H1 (cell line): ENCODE data around the gene OR2L2.

ENCODE experiments used
- EGR1 ChIP-seq: IDR thresholded peaks from 2 replicates; pipeline ENCODE4 v1.6.1; 2011; ENCODE audit warnings: low read depth, low read length, borderline replicate concordance
- HDAC2 ChIP-seq, 2 experiments: fragments of 300-600 bp in 1 of 2; sonication (generic) in 1 of 2; IDR thresholded peaks; 2 replicates each; pipeline ENCODE4 v1.6.1; 2011 to 2012; ENCODE audit warnings: low read depth in 2 of 2, low read length in 2 of 2, mild to moderate bottlenecking in 2 of 2, moderate library complexity in 2 of 2, borderline replicate concordance in 1 of 2, inconsistent platforms in 1 of 2
- POLR2A ChIP-seq, 2 experiments: IDR thresholded peaks; 1 replicate in 1 of 2; 2 replicates in 1 of 2; pipeline ENCODE4 v1.6.1; 2011; ENCODE audit warnings: low read depth in 2 of 2, low read length in 2 of 2, mild to moderate bottlenecking in 2 of 2; ENCODE audit errors: control extremely low read depth in 1 of 2
- POLR2AphosphoS5 ChIP-seq: IDR thresholded peaks from 2 replicates; pipeline ENCODE4 v1.6.1; 2011; ENCODE audit warnings: low read depth, low read length
- RAD21 ChIP-seq, 2 experiments: IDR thresholded peaks in 1 of 2; conservative IDR thresholded peaks in 1 of 2; 2 replicates each; pipeline ENCODE4 v1.6.1; 2011; ENCODE audit warnings: low read depth in 2 of 2, low read length in 2 of 2, improper control_type of control experiment in 1 of 2, inconsistent platforms in 1 of 2, mild to moderate bottlenecking in 1 of 2, moderate library complexity in 1 of 2
- SIN3A ChIP-seq, 2 experiments: IDR thresholded peaks in 1 of 2; conservative IDR thresholded peaks in 1 of 2; 2 replicates each; pipeline ENCODE4 v1.6.1; 2011 to 2012; ENCODE audit warnings: low read length in 2 of 2, improper control_type of control experiment in 1 of 2, low read depth in 1 of 2, mild to moderate bottlenecking in 1 of 2
- SP1 ChIP-seq: IDR thresholded peaks from 2 replicates; pipeline ENCODE4 v1.6.1; 2011; ENCODE audit warnings: low read depth, low read length
- SUZ12 ChIP-seq: fragments of 200-600 bp; sonication (generic); IDR thresholded peaks from 2 replicates; pipeline ENCODE4 v1.6.1; 2012; ENCODE audit warnings: mild to moderate bottlenecking, inconsistent platforms, low read length, moderate library complexity, mixed read lengths
- TEAD4 ChIP-seq: IDR thresholded peaks from 2 replicates; pipeline ENCODE4 v1.6.1; 2012; ENCODE audit warnings: low read depth, low read length, inconsistent platforms, mixed read lengths
- USF2 ChIP-seq: IDR thresholded peaks from 2 replicates; pipeline ENCODE4 v1.6.1; 2011; ENCODE audit warnings: low read length, improper control_type of control experiment

GRCh38 chr1:248045209-248045608, 15.3 kb downstream of the OR2L2 start:
- TF ChIP-seq RAD21 (IDR thresholded peaks at IDR 0.05 in 1 of 2, conservative IDR thresholded peaks at IDR 0.05 in 1 of 2; ENCODE audit: low read depth in 2 of 2, low read length in 2 of 2) = no peak
- no peak for TF ChIP-seq SP1
- TF ChIP-seq POLR2AphosphoS5 = no peak
- no peak for TF ChIP-seq SIN3A (conservative IDR thresholded peaks at IDR 0.05 in 1 of 2, IDR thresholded peaks at IDR 0.05 in 1 of 2; ENCODE audit: low read depth in 1 of 2, low read length in 2 of 2)
- no peak for TF ChIP-seq TEAD4
- TF ChIP-seq HDAC2 (IDR thresholded peaks at IDR 0.05; ENCODE audit: borderline replicate concordance in 1 of 2, low read depth in 2 of 2, low read length in 2 of 2) = no peak
- no peak for TF ChIP-seq USF2
- no peak for TF ChIP-seq POLR2A (IDR thresholded peaks at IDR 0.05; ENCODE audit: control extremely low read depth in 1 of 2, low read depth in 2 of 2, low read length in 2 of 2)
- TF ChIP-seq SUZ12 = no peak
- TF ChIP-seq EGR1 = no peak
